Measurements from ENCODE around the gene SARM1.

The SARM1 gene

GRCh38 chr17:28369684-28370034 lies 1.8 kb upstream of the SARM1 start:
- no peak for DNase-seq

- DNase-seq, result no peak
Measured at GRCh38 chr17:28370035-28370743, 1.3 kb upstream of the SARM1 start, which contains the start of gene VTN. Gene VTN (minus strand): TSS chr17:28370307. CDS start chr17:28370203, 104 bp downstream.

GRCh38 chr17:28370744-28371103 lies 770 bp upstream of the SARM1 start:
- no peak for DNase-seq

- no peak for DNase-seq
Measured at GRCh38 chr17:28372203-28372944, 880 bp downstream of the SARM1 start.

GRCh38 chr17:28372945-28373274 lies 1.4 kb downstream of the SARM1 start:
- no peak for DNase-seq

GRCh38 chr17:28379814-28380801 lies 8.6 kb downstream of the SARM1 start:
- DNase-seq, result no peak

GRCh38 chr17:28381141-28381825 lies 9.8 kb downstream of the SARM1 start:
- no peak for DNase-seq

GRCh38 chr17:28384281-28385036 lies 13.0 kb downstream of the SARM1 start:
- DNase-seq, result peak; percentile 62

- no peak for DNase-seq
Measured at GRCh38 chr17:28385037-28385400, 13.5 kb downstream of the SARM1 start.

- no peak for DNase-seq
Measured at GRCh38 chr17:28385406-28385805, 13.9 kb downstream of the SARM1 start.

- DNase-seq, result no peak
Measured at GRCh38 chr17:28386391-28386790, 14.9 kb downstream of the SARM1 start.

- DNase-seq, result no peak
Measured at GRCh38 chr17:28388106-28388505, 16.6 kb downstream of the SARM1 start.

GRCh38 chr17:28390141-28390540 lies 18.6 kb downstream of the SARM1 start:
- DNase-seq, result no peak

- no peak for DNase-seq
Measured at GRCh38 chr17:28390563-28390962, 19.1 kb downstream of the SARM1 start.

GRCh38 chr17:28390984-28391383 lies 19.5 kb downstream of the SARM1 start:
- DNase-seq, result no peak

GRCh38 chr17:28391401-28391800 lies 19.9 kb downstream of the SARM1 start:
- no peak for DNase-seq

- DNase-seq, result no peak
Measured at GRCh38 chr17:28392491-28392890, 21.0 kb downstream of the SARM1 start.

- no peak for DNase-seq
Measured at GRCh38 chr17:28394337-28395116, 23.0 kb downstream of the SARM1 start.

GRCh38 chr17:28395426-28395825 lies 23.9 kb downstream of the SARM1 start:
- no peak for DNase-seq

GRCh38 chr17:28395968-28396367 lies 24.5 kb downstream of the SARM1 start:
- DNase-seq, result no peak

- no peak for DNase-seq
Measured at GRCh38 chr17:28396635-28397239, 25.2 kb downstream of the SARM1 start.

Data from CD4-positive, alpha-beta T cell treated with Interleukin-21 for 1 hour (primary cell).